Bronchial epithelial cell (primary cell): Measurements from ENCODE around the gene ZSWIM6. TPM values are rescaled to one million over a fixed set of nuclear protein-coding genes. Genes with fewer than 3 reads are reported as not detected.
A peak's percentile ranks its signal among the peaks of the same experiment; 100 is the strongest.

ENCODE experiments used
- DNase-seq: peaks from one replicate; pipeline ENCODE4 v3.0.0-alpha.2; 2010; ENCODE audit warnings: low read depth
- FAIRE-seq: peaks from 2 replicates; lab custom pipeline; 2011; peaks lifted over from hg19 to GRCh38; lab: Jason Lieb, UNC
- H3K27me3 ChIP-seq: 2 replicates; pipeline ENCODE4 v1.5.1; 2011; ENCODE audit warnings: low read length; ENCODE audit not compliant: control insufficient read depth, insufficient read depth
- H3K36me3 ChIP-seq: 2 replicates; pipeline ENCODE4 v1.5.1; 2011; ENCODE audit warnings: low read length; ENCODE audit not compliant: control insufficient read depth, insufficient read depth
- H3K4me3 ChIP-seq: 2 replicates; pipeline ENCODE4 v1.5.1; 2011; ENCODE audit warnings: mild to moderate bottlenecking, low read depth, low read length, control low read depth
- total RNA-seq: library from RNA; depleted of rRNA; stranded (reverse); fragments of >200 nt; gene quantifications from 2 replicates; pipeline ENCODE4 v1.2.1, GENCODE V29; 2014
- TF ChIP-seq, protein P1 (sequence below): IDR thresholded peaks from 2 replicates; pipeline ENCODE4 v1.5.1; 2011; ENCODE audit warnings: mild to moderate bottlenecking, moderate library complexity, low read length, control low read depth, inconsistent platforms; ENCODE audit not compliant: insufficient read depth, severe bottlenecking

ZSWIM6 gene
- total RNA-seq, 1 donor from 2014 or later: 5.8 TPM

DNA sequence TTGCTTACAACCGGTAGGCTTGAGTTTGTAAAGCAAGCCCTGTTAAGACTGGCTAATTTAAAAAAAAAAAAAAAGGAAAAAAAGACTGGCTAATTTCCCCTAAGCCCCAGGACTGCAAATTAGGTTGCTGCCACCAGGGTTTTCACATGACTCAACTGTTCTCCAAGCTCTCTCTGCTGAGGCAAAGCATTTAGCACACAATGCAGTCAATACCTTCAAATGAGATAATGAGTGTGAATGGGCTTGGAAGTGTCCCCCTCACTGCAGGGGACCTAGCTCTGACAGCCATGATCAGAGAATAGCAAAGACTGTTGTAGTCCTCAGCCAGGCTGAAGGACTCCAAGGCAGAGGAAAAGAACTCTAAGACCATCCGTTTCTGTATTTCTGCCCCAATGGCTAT is 42.8 kb upstream of the ZSWIM6 start:
- DNase-seq: no peak
- no peaks in the 10 kb centered on the region for H3K36me3 ChIP-seq
- no peak for FAIRE-seq
- TF ChIP-seq, protein P1, sequence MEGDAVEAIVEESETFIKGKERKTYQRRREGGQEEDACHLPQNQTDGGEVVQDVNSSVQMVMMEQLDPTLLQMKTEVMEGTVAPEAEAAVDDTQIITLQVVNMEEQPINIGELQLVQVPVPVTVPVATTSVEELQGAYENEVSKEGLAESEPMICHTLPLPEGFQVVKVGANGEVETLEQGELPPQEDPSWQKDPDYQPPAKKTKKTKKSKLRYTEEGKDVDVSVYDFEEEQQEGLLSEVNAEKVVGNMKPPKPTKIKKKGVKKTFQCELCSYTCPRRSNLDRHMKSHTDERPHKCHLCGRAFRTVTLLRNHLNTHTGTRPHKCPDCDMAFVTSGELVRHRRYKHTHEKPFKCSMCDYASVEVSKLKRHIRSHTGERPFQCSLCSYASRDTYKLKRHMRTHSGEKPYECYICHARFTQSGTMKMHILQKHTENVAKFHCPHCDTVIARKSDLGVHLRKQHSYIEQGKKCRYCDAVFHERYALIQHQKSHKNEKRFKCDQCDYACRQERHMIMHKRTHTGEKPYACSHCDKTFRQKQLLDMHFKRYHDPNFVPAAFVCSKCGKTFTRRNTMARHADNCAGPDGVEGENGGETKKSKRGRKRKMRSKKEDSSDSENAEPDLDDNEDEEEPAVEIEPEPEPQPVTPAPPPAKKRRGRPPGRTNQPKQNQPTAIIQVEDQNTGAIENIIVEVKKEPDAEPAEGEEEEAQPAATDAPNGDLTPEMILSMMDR: peak; percentile 10
- no peaks in the 10 kb centered on the region for H3K27me3 ChIP-seq
- no peak overlapping the region for H3K4me3 ChIP-seq

DNA sequence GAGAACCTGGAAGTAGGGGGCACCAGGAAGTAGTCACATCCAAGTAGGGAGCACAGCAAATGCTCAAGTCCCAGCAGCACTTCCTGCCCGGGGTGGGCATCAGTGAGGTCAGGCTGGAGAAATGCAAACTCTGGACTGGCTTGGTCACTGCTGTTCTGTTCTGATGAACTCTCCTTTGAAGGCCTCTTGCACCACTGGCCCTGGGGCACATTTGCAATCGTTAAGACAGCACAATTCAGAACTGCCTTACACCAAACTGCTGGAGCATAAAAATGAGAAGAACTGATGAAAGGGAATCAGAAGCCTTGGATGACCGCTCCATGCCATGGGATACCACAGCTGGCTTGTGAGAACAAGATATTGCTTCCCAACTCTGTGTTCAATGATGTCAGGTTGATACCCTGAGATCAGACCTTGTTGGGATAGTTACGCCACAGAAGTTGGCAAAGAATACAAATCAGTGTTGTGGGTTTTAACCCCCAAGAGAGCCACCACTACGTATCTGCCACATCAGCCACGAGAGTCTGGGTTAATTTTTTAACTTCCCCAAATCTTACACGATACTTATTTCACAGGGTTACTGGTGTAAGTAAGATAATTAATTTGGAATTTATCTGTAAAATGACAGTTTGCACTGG is 42.3 kb upstream of the ZSWIM6 start:
- H3K4me3 ChIP-seq: no peak overlapping the region
- H3K27me3 ChIP-seq: no peaks in the 10 kb centered on the region
- DNase-seq: no peak
- no peak for FAIRE-seq
- TF ChIP-seq, protein P1: no peak
- H3K36me3 ChIP-seq: no peaks in the 10 kb centered on the region

DNA sequence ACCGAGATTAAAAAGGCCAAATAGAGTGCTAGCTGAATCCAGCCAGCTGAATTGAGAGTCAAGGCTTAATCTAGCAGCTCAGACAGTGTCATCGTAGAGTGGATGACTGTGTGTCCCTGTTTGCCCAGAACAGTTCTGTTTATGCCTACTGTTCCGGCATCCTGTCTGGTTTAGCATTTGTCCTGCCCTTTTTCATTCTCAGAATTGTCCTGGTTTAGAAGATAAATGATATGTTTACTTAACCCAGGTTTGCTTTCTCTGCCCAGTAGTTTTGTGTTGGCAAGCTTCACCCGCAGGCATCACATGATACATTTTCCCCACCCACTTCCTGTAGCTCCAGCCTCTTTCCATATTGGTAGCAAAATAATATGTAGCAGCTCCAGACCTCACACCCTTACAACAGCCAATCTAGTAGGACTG is 41.3 kb upstream of the ZSWIM6 start:
- no peaks in the 10 kb centered on the region for H3K36me3 ChIP-seq
- peak; percentile 66 for DNase-seq
- TF ChIP-seq, protein P1: no peak
- no peaks in the 10 kb centered on the region for H3K27me3 ChIP-seq
- H3K4me3 ChIP-seq: no peak overlapping the region
- no peak for FAIRE-seq

DNA sequence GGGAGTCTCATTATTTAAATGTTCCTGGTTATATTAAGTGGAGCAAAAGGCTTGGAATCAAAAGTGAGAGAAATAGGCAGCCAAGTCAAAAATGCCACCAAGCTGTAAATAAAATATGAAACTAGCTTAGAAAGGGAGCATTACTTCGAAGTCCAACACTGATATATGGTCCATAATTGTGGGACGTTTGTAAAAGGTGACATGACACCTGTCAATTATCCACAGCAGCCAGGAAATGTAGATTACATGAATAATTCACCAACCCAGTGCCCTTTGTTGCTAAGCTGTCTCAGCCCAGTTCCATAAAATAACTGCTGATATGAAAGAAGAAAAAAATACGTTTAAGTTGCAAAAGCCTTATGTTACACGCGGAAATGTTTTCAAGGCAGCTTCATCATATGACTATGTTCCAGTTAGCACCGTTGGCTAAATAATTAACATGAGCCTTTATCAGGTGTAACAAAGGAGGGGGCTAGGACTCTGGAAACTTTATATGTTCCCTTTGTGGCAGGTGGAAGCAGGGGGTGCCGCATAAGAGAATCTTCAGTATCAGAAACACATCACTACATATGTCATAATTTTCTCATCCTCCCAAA is 39.9 kb upstream of the ZSWIM6 start:
- H3K36me3 ChIP-seq: no peaks in the 10 kb centered on the region
- no peak for FAIRE-seq
- DNase-seq: no peak
- no peak overlapping the region for H3K4me3 ChIP-seq
- no peaks in the 10 kb centered on the region for H3K27me3 ChIP-seq
- TF ChIP-seq, protein P1: no peak

DNA sequence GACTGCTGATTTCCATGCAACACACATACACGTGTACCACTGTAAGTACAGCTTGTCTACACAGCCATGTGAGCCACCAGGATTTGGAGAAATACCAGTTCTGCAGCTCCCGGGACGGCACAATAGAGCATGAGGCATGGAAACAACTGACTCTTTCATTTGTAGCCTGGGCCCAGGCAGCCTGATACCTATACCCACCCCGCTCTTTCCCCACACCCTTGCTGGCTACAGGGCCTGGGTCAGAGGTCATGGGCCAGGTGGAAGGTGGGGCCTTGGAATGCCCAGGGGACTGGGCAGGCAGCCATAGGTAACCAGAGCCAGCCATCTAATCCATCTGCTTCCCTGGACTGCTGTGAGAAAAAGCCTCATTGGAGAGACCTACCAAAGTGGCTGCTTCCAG is 39.0 kb upstream of the ZSWIM6 start:
- Histone ChIP-seq H3K36me3 (no peaks in the 10 kb centered on the region), H3K4me3 (no peak overlapping the region), H3K27me3 (no peaks in the 10 kb centered on the region)
- no peak for DNase-seq
- FAIRE-seq: no peak
- TF ChIP-seq, protein P1: no peak
